Measurements from ENCODE around the gene PLCH1.

- TF ChIP-seq POLR2A (IDR thresholded peaks at IDR 0.05; ENCODE audit: low read depth, low read length) = no peak
- no peak for TF ChIP-seq POLR2AphosphoS5 (IDR thresholded peaks at IDR 0.05; ENCODE audit: low read depth, low read length)
- TF ChIP-seq PAX5 (IDR thresholded peaks at IDR 0.05; ENCODE audit: insufficient read depth, low read length, severe bottlenecking) = no peak
These were observed 17.0 kb downstream of the PLCH1 start for GRCh38 chr3:155727836-155728235.

Data from GM12891 (cell line).